IPS-18a (cell line): ENCODE results near the gene RTL1.

ENCODE experiments used
- H3K27ac ChIP-seq: one replicate; pipeline ENCODE4 v1.5.1; 2013; ENCODE audit warnings: low read length
- H3K27me3 ChIP-seq: one replicate; pipeline ENCODE4 v1.6.1; 2013; ENCODE audit warnings: mild to moderate bottlenecking, low read length; ENCODE audit not compliant: control insufficient read depth, insufficient read depth
- H3K36me3 ChIP-seq: one replicate; pipeline ENCODE4 v1.6.1; 2013; ENCODE audit warnings: low read depth, low read length; ENCODE audit not compliant: control insufficient read depth
- H3K4me1 ChIP-seq: one replicate; pipeline ENCODE4 v1.6.1; 2013; ENCODE audit warnings: low read depth, low read length; ENCODE audit not compliant: control insufficient read depth
- H3K4me3 ChIP-seq: one replicate; pipeline ENCODE4 v1.5.1; 2013; ENCODE audit warnings: low read length
- H3K9ac ChIP-seq: one replicate; pipeline ENCODE4 v1.6.1; 2013; ENCODE audit warnings: mild to moderate bottlenecking, low read length, moderate library complexity
- H3K9me3 ChIP-seq: one replicate; pipeline ENCODE4 v1.6.1; 2013; ENCODE audit warnings: low read depth, low read length; ENCODE audit not compliant: control insufficient read depth

RTL1 gene

GRCh38 chr14:100903672-100904185, at the start of gene RTL1:
RTL1 (minus strand) TSS chr14:100903722; CDS start chr14:100884788, 18,934 bp downstream.
- Histone ChIP-seq H3K9ac (no peak within 1 kb of the TSS), H3K4me1 (peaks cover 38% of the 10 kb centered on the region), H3K27ac (no peak within 1 kb of the TSS), H3K9me3 (no peaks in the 10 kb centered on the region), H3K36me3 (no peaks in the 10 kb centered on the region), H3K27me3 (peaks cover 75% of the 10 kb centered on the region), H3K4me3 (peak within 1 kb of the TSS; percentile 41)

GRCh38 chr14:100950024-100950423, 46.5 kb upstream of the RTL1 start:
- Histone ChIP-seq H3K27ac (no peak overlapping the region), H3K9me3 (no peaks in the 10 kb centered on the region), H3K9ac (no peak overlapping the region), H3K36me3 (no peaks in the 10 kb centered on the region), H3K27me3 (no peaks in the 10 kb centered on the region), H3K4me3 (no peak overlapping the region), H3K4me1 (no peaks in the 10 kb centered on the region)

- Histone ChIP-seq H3K9ac (no peak overlapping the region), H3K4me1 (no peaks in the 10 kb centered on the region), H3K9me3 (no peaks in the 10 kb centered on the region), H3K27ac (no peak overlapping the region), H3K4me3 (no peak overlapping the region), H3K36me3 (no peaks in the 10 kb centered on the region), H3K27me3 (no peaks in the 10 kb centered on the region)
These were observed 40.5 kb upstream of the RTL1 start for GRCh38 chr14:100944052-100944451.

- Histone ChIP-seq H3K27ac (no peak overlapping the region), H3K4me3 (no peak overlapping the region), H3K4me1 (no peaks in the 10 kb centered on the region), H3K9ac (no peak overlapping the region), H3K27me3 (no peaks in the 10 kb centered on the region), H3K36me3 (no peaks in the 10 kb centered on the region), H3K9me3 (peaks cover 5% of the 10 kb centered on the region)
These were observed 26.7 kb upstream of the RTL1 start for GRCh38 chr14:100930270-100930669.

GRCh38 chr14:100915560-100915959, 12.0 kb upstream of the RTL1 start:
- Histone ChIP-seq H3K4me1 (no peaks in the 10 kb centered on the region), H3K27ac (no peak overlapping the region), H3K4me3 (no peak overlapping the region), H3K27me3 (no peaks in the 10 kb centered on the region), H3K36me3 (no peaks in the 10 kb centered on the region), H3K9me3 (no peaks in the 10 kb centered on the region), H3K9ac (no peak overlapping the region)

GRCh38 chr14:100914597-100915021, 11.1 kb upstream of the RTL1 start:
- no peaks in the 10 kb centered on the region for H3K36me3 ChIP-seq
- no peak overlapping the region for H3K27ac ChIP-seq
- H3K27me3 ChIP-seq, result no peaks in the 10 kb centered on the region
- H3K9ac ChIP-seq, result no peak overlapping the region
- no peaks in the 10 kb centered on the region for H3K9me3 ChIP-seq
- no peaks in the 10 kb centered on the region for H3K4me1 ChIP-seq
- no peak overlapping the region for H3K4me3 ChIP-seq

- Histone ChIP-seq H3K4me3 (no peak overlapping the region), H3K27me3 (peaks cover under 1% of the 10 kb centered on the region), H3K27ac (no peak overlapping the region), H3K9me3 (no peaks in the 10 kb centered on the region), H3K9ac (no peak overlapping the region), H3K36me3 (no peaks in the 10 kb centered on the region), H3K4me1 (no peaks in the 10 kb centered on the region)
These were observed 8.3 kb upstream of the RTL1 start for GRCh38 chr14:100911665-100912316.

GRCh38 chr14:100910888-100911664, 7.6 kb upstream of the RTL1 start:
- H3K9me3 ChIP-seq, result no peaks in the 10 kb centered on the region
- no peak overlapping the region for H3K4me3 ChIP-seq
- H3K27ac ChIP-seq, result no peak overlapping the region
- no peak overlapping the region for H3K9ac ChIP-seq
- H3K4me1 ChIP-seq, result no peaks in the 10 kb centered on the region
- no peaks in the 10 kb centered on the region for H3K36me3 ChIP-seq
- peaks cover 7% of the 10 kb centered on the region for H3K27me3 ChIP-seq

- Histone ChIP-seq H3K36me3 (no peaks in the 10 kb centered on the region), H3K27me3 (peaks cover 22% of the 10 kb centered on the region), H3K9me3 (no peaks in the 10 kb centered on the region), H3K27ac (no peak overlapping the region), H3K4me1 (no peaks in the 10 kb centered on the region), H3K4me3 (no peak overlapping the region), H3K9ac (no peak overlapping the region)
These were observed 5.9 kb upstream of the RTL1 start for GRCh38 chr14:100909439-100909838.

- no peaks in the 10 kb centered on the region for H3K36me3 ChIP-seq
- H3K4me1 ChIP-seq, result peaks cover 14% of the 10 kb centered on the region
- no peak overlapping the region for H3K27ac ChIP-seq
- H3K9me3 ChIP-seq, result no peaks in the 10 kb centered on the region
- no peak overlapping the region for H3K9ac ChIP-seq
- no peak overlapping the region for H3K4me3 ChIP-seq
- peaks cover 43% of the 10 kb centered on the region for H3K27me3 ChIP-seq
These were observed 3.7 kb upstream of the RTL1 start for GRCh38 chr14:100907240-100907639.

GRCh38 chr14:100906420-100906819, 2.9 kb upstream of the RTL1 start:
- Histone ChIP-seq H3K9ac (no peak overlapping the region), H3K4me1 (peaks cover 14% of the 10 kb centered on the region), H3K9me3 (no peaks in the 10 kb centered on the region), H3K27me3 (peaks cover 51% of the 10 kb centered on the region), H3K36me3 (no peaks in the 10 kb centered on the region), H3K4me3 (no peak overlapping the region), H3K27ac (no peak overlapping the region)
